CD8-positive, alpha-beta memory T cell (primary cell): Measurements from ENCODE around the gene ESPNL. TPM values are rescaled to one million over a fixed set of nuclear protein-coding genes. Genes with fewer than 3 reads are reported as not detected.
A peak's percentile ranks its signal among the peaks of the same experiment; 100 is the strongest.

ENCODE experiments used
- CTCF ChIA-PET: fragments of 350-600 bp; sonication (Branson Sonifier 250); formaldehyde crosslinking; loops from one replicate; lab custom pipeline; 2021; ENCODE audit warnings: antibody characterized with exemption; lab: Charles Lee
- POLR2A ChIA-PET: fragments of 350-600 bp; sonication (Branson Sonifier 250); formaldehyde crosslinking; loops from one replicate; lab custom pipeline; 2021; ENCODE audit warnings: antibody characterized with exemption; lab: Charles Lee
- DNase-seq, 5 donors: peaks; one replicate each; pipeline versions ENCODE4 v3.0.0 to v3.0.0-alpha.2; 2020 to 2022; ENCODE audit warnings: mixed read lengths in 1 of 5
- H3K27ac ChIP-seq: one replicate; pipeline ENCODE4 v1.7.0; 2013; ENCODE audit warnings: low read depth, mild to moderate bottlenecking, low read length, moderate library complexity
- H3K27me3 ChIP-seq: 2 replicates; pipeline ENCODE4 v1.7.0; 2013; ENCODE audit warnings: low read length, mild to moderate bottlenecking; ENCODE audit not compliant: insufficient read depth, poor library complexity, severe bottlenecking
- H3K36me3 ChIP-seq: 2 replicates; pipeline ENCODE4 v1.7.0; 2013; ENCODE audit warnings: mild to moderate bottlenecking, low read length, moderate library complexity; ENCODE audit not compliant: insufficient read depth
- H3K4me1 ChIP-seq: 2 replicates; pipeline ENCODE4 v1.7.0; 2013; ENCODE audit warnings: mild to moderate bottlenecking, low read length, moderate library complexity; ENCODE audit not compliant: insufficient read depth
- H3K4me3 ChIP-seq: 2 replicates; pipeline ENCODE4 v1.7.0; 2013; ENCODE audit warnings: mild to moderate bottlenecking, low read length
- H3K9me3 ChIP-seq: 2 replicates; pipeline ENCODE4 v1.7.0; 2013; ENCODE audit warnings: mild to moderate bottlenecking, low read length
- H3K27ac Mint-ChIP-seq, 8 donors: one replicate each; pipeline ENCODE4 v1.8.0; 2020 to 2021; ENCODE audit warnings: mixed read lengths in 8 of 8, mild to moderate bottlenecking in 6 of 8, inconsistent platforms in 3 of 8, moderate library complexity in 3 of 8
- H3K27me3 Mint-ChIP-seq, 2 donors: one replicate each; pipeline ENCODE4 v1.8.0; 2020 to 2021; ENCODE audit warnings: mixed read lengths in 2 of 2, mild to moderate bottlenecking in 1 of 2, moderate library complexity in 1 of 2
- H3K36me3 Mint-ChIP-seq, 3 donors: one replicate each; pipeline ENCODE4 v1.8.0; 2020 to 2021; ENCODE audit warnings: mixed read lengths in 3 of 3, inconsistent platforms in 1 of 3, mild to moderate bottlenecking in 1 of 3
- H3K4me1 Mint-ChIP-seq, 3 donors: one replicate each; pipeline ENCODE4 v1.8.0; 2020 to 2021; ENCODE audit warnings: mixed read lengths in 3 of 3, inconsistent platforms in 1 of 3, mild to moderate bottlenecking in 1 of 3
- H3K4me3 Mint-ChIP-seq, 7 donors: one replicate each; pipeline ENCODE4 v1.8.0; 2020 to 2021; ENCODE audit warnings: mixed read lengths in 7 of 7, mild to moderate bottlenecking in 6 of 7, moderate library complexity in 4 of 7, inconsistent platforms in 2 of 7
- H3K9me3 Mint-ChIP-seq, 5 donors: one replicate each; pipeline ENCODE4 v1.8.0; 2020 to 2022; ENCODE audit warnings: mixed read lengths in 5 of 5, mild to moderate bottlenecking in 3 of 5, moderate library complexity in 2 of 5, inconsistent platforms in 1 of 5
- polyA plus RNA-seq: library from polyadenylated mRNA; unstranded; fragments of 300-500 nt; fragmentation: Illumina TruSeq; gene quantifications from one replicate; pipeline ENCODE4 v1.2.3, GENCODE V29; 2021
- total RNA-seq, 2 experiments: library from RNA; stranded (reverse); gene quantifications; one replicate each; pipeline ENCODE4 v1.2.3, GENCODE V29; 2021

The ESPNL gene
- total and polyA plus RNA-seq, 3 experiments from 2014 or later: not detected

- Histone ChIP-seq H3K27ac (no peak overlapping the region), H3K36me3 (no peaks in the 10 kb centered on the region), H3K4me3 (no peak overlapping the region), H3K9me3 (no peaks in the 10 kb centered on the region), H3K4me1 (no peaks in the 10 kb centered on the region), H3K27me3 (no peaks in the 10 kb centered on the region)
- CTCF ChIA-PET: no interaction called here
- Mint-ChIP-seq H3K4me3 (no peak overlapping the region), H3K9me3 (peaks cover 0 to under 1% (median 0%) of the 10 kb centered on the region in 5 donors), H3K36me3 (no peaks in the 10 kb centered on the region), H3K27ac (no peak overlapping the region), H3K27me3 (no peaks in the 10 kb centered on the region), H3K4me1 (no peaks in the 10 kb centered on the region)
- no peak for DNase-seq
- POLR2A ChIA-PET: no interaction called here
These were observed 48.8 kb downstream of the ESPNL start for GRCh38 chr2:238148981-238149380.

- Histone ChIP-seq H3K9me3 (no peaks in the 10 kb centered on the region), H3K4me3 (no peak overlapping the region), H3K4me1 (no peaks in the 10 kb centered on the region), H3K27me3 (no peaks in the 10 kb centered on the region), H3K27ac (no peak overlapping the region), H3K36me3 (no peaks in the 10 kb centered on the region)
- ChIA-PET CTCF (no interaction called here), POLR2A (no interaction called here)
- no peaks in the 10 kb centered on the region for H3K27me3 Mint-ChIP-seq
- no peak for DNase-seq
- H3K4me1 Mint-ChIP-seq: no peaks in the 10 kb centered on the region
- H3K27ac Mint-ChIP-seq: no peak overlapping the region
- H3K9me3 Mint-ChIP-seq: peaks cover 0 to 2% (median 0%) of the 10 kb centered on the region in 5 donors
- no peak overlapping the region for H3K4me3 Mint-ChIP-seq
- H3K36me3 Mint-ChIP-seq: no peaks in the 10 kb centered on the region
These were observed 49.9 kb downstream of the ESPNL start for GRCh38 chr2:238149841-238150572.

DNA sequence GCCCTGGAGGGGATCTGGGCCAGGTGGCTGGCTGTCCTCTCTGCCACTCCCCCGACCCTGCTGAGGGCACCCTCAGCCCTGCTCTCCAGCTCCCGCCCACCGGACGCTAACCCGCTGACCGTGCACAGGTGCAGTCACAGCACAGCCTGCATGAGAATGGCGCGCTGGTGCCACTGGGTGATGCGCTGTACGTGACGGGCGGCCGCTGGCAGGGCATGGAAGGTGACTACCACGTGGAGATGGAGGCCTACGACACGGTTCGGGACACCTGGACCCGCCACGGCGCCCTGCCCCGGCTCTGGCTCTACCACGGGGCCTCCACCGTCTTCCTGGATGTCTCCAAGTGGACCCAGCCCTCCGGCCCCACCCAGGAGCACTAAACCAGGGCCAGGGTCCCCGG lies 50.5 kb downstream of the ESPNL start:
- Mint-ChIP-seq H3K4me1 (no peaks in the 10 kb centered on the region), H3K4me3 (no peak overlapping the region), H3K27me3 (no peaks in the 10 kb centered on the region), H3K9me3 (peaks cover 0 to 2% (median 0%) of the 10 kb centered on the region in 5 donors), H3K36me3 (no peaks in the 10 kb centered on the region), H3K27ac (no peak overlapping the region)
- DNase-seq: no peak
- no peaks in the 10 kb centered on the region for H3K9me3 ChIP-seq
- H3K27ac ChIP-seq: no peak overlapping the region
- ChIA-PET POLR2A (no interaction called here), CTCF (no interaction called here)
- H3K4me1 ChIP-seq: no peaks in the 10 kb centered on the region
- H3K36me3 ChIP-seq: no peaks in the 10 kb centered on the region
- no peak overlapping the region for H3K4me3 ChIP-seq
- no peaks in the 10 kb centered on the region for H3K27me3 ChIP-seq

- CTCF ChIA-PET: no interaction called here
These were observed 51.1 kb downstream of the ESPNL start for GRCh38 chr2:238151205-238151604.

GRCh38 chr2:238151628-238152235 lies 51.6 kb downstream of the ESPNL start:
- no peaks in the 10 kb centered on the region for H3K36me3 ChIP-seq
- no peaks in the 10 kb centered on the region for H3K27me3 ChIP-seq
- no peaks in the 10 kb centered on the region for H3K4me1 Mint-ChIP-seq
- no peak overlapping the region for H3K27ac Mint-ChIP-seq
- H3K9me3 Mint-ChIP-seq: peaks cover 0 to 2% (median 0%) of the 10 kb centered on the region in 5 donors
- H3K9me3 ChIP-seq: no peaks in the 10 kb centered on the region
- H3K27me3 Mint-ChIP-seq: no peaks in the 10 kb centered on the region
- no peak for DNase-seq
- H3K4me3 Mint-ChIP-seq: no peak overlapping the region
- ChIA-PET POLR2A (no interaction called here), CTCF (no interaction called here)
- no peaks in the 10 kb centered on the region for H3K36me3 Mint-ChIP-seq
- H3K4me1 ChIP-seq: no peaks in the 10 kb centered on the region
- H3K27ac ChIP-seq: no peak overlapping the region
- H3K4me3 ChIP-seq: no peak overlapping the region

More at GRCh38 chr2:238151205-238151604, 51.1 kb downstream of the ESPNL start:
- H3K4me1 ChIP-seq: no peaks in the 10 kb centered on the region
- DNase-seq: no peak
- no peak overlapping the region for H3K4me3 ChIP-seq
- H3K27me3 ChIP-seq: no peaks in the 10 kb centered on the region
- Mint-ChIP-seq H3K9me3 (peaks cover 0 to 2% (median 0%) of the 10 kb centered on the region in 5 donors), H3K27ac (no peak overlapping the region), H3K27me3 (no peaks in the 10 kb centered on the region), H3K4me1 (no peaks in the 10 kb centered on the region), H3K36me3 (no peaks in the 10 kb centered on the region), H3K4me3 (no peak overlapping the region)
- H3K36me3 ChIP-seq: no peaks in the 10 kb centered on the region
- POLR2A ChIA-PET: no interaction called here
- no peak overlapping the region for H3K27ac ChIP-seq
- H3K9me3 ChIP-seq: no peaks in the 10 kb centered on the region

GRCh38 chr2:238152771-238153688 lies 52.9 kb downstream of the ESPNL start:
- no peaks in the 10 kb centered on the region for H3K27me3 Mint-ChIP-seq
- POLR2A ChIA-PET: no interaction called here

GRCh38 chr2:238154570-238154969 lies 54.4 kb downstream of the ESPNL start:
- CTCF ChIA-PET: no interaction called here

More at GRCh38 chr2:238152771-238153688, 52.9 kb downstream of the ESPNL start:
- H3K4me1 Mint-ChIP-seq: no peaks in the 10 kb centered on the region
- no peaks in the 10 kb centered on the region for H3K4me1 ChIP-seq
- H3K9me3 ChIP-seq: no peaks in the 10 kb centered on the region
- no peaks in the 10 kb centered on the region for H3K27me3 ChIP-seq
- no peaks in the 10 kb centered on the region for H3K36me3 ChIP-seq
- no peak overlapping the region for H3K4me3 ChIP-seq
- no peak overlapping the region for H3K4me3 Mint-ChIP-seq
- no peak overlapping the region for H3K27ac Mint-ChIP-seq
- CTCF ChIA-PET: no interaction called here
- H3K36me3 Mint-ChIP-seq: no peaks in the 10 kb centered on the region
- H3K9me3 Mint-ChIP-seq: peaks cover 0 to 2% (median 0%) of the 10 kb centered on the region in 5 donors
- no peak overlapping the region for H3K27ac ChIP-seq
- no peak for DNase-seq

More at GRCh38 chr2:238154570-238154969, 54.4 kb downstream of the ESPNL start:
- Mint-ChIP-seq H3K27ac (no peak overlapping the region), H3K4me1 (peaks cover 4 to 5% (median 5%) of the 10 kb centered on the region in 3 donors), H3K27me3 (peaks cover 4 to 5% of the 10 kb centered on the region in 2 donors), H3K36me3 (no peaks in the 10 kb centered on the region), H3K4me3 (peak overlapping the region in 1 of 7 donors; percentile 20), H3K9me3 (peaks cover 0 to 2% (median 0%) of the 10 kb centered on the region in 5 donors)
- H3K9me3 ChIP-seq: no peaks in the 10 kb centered on the region
- H3K27ac ChIP-seq: no peak overlapping the region
- H3K36me3 ChIP-seq: no peaks in the 10 kb centered on the region
- H3K4me3 ChIP-seq: no peak overlapping the region
- DNase-seq: no peak
- POLR2A ChIA-PET: no interaction called here
- H3K4me1 ChIP-seq: peaks cover 5% of the 10 kb centered on the region
- H3K27me3 ChIP-seq: no peaks in the 10 kb centered on the region
